ENCODE data around the gene SLC27A6.
"Not testable (repeated sequence)": the region's sequence is repeated elsewhere in the genome, so short reads cannot be mapped to it uniquely, and the experiment has no call there.

Gene SLC27A6

GRCh38 chr5:128965011-128965637 lies at the start of gene SLC27A6:
SLC27A6 (plus strand) TSS chr5:128965488; CDS start chr5:128966138, 650 bp downstream.
- peaks cover 11% of the 10 kb centered on the region for H3K9me3 Mint-ChIP-seq
- no peaks in the 10 kb centered on the region for H3K4me1 Mint-ChIP-seq
- DNase-seq (ENCODE audit: low spot score in 2 of 2) (no peak), ATAC-seq (replicated peaks; ENCODE audit: extremely low read depth, poor library complexity, severe bottlenecking) (no peak)
- H3K4me3 Mint-ChIP-seq: no peak within 1 kb of the TSS
- H3K27me3 Mint-ChIP-seq: peaks cover 7% of the 10 kb centered on the region
- no peak within 1 kb of the TSS for H3K27ac Mint-ChIP-seq (ENCODE audit: low read depth)
- no peaks in the 10 kb centered on the region for H3K36me3 Mint-ChIP-seq (ENCODE audit: insufficient read depth)

- no peak overlapping the region for H3K4me3 Mint-ChIP-seq
- no peaks in the 10 kb centered on the region for H3K9me3 Mint-ChIP-seq
- H3K27ac Mint-ChIP-seq (ENCODE audit: low read depth): no peak overlapping the region
- no peaks in the 10 kb centered on the region for H3K27me3 Mint-ChIP-seq
- H3K36me3 Mint-ChIP-seq (ENCODE audit: insufficient read depth): no peaks in the 10 kb centered on the region
- DNase-seq (ENCODE audit: low spot score in 2 of 2) (no peak), ATAC-seq (replicated peaks; ENCODE audit: extremely low read depth, poor library complexity, severe bottlenecking) (no peak)
- H3K4me1 Mint-ChIP-seq: no peaks in the 10 kb centered on the region
Observed at GRCh38 chr5:128919542-128919941, 45.7 kb upstream of the SLC27A6 start.

GRCh38 chr5:128920345-128921215 lies 44.7 kb upstream of the SLC27A6 start:
- no peak overlapping the region for H3K4me3 Mint-ChIP-seq
- no peaks in the 10 kb centered on the region for H3K27me3 Mint-ChIP-seq
- no peaks in the 10 kb centered on the region for H3K9me3 Mint-ChIP-seq

GRCh38 chr5:128924299-128924698 lies 41.0 kb upstream of the SLC27A6 start:
- Mint-ChIP-seq H3K4me3 (no peak overlapping the region), H3K9me3 (no peaks in the 10 kb centered on the region), H3K27me3 (peaks cover 9% of the 10 kb centered on the region), H3K27ac (ENCODE audit: low read depth) (no peak overlapping the region), H3K4me1 (no peaks in the 10 kb centered on the region), H3K36me3 (ENCODE audit: insufficient read depth) (no peaks in the 10 kb centered on the region)
- DNase-seq (ENCODE audit: low spot score in 2 of 2) (no peak), ATAC-seq (replicated peaks; ENCODE audit: extremely low read depth, poor library complexity, severe bottlenecking) (no peak)

More at GRCh38 chr5:128920345-128921215, 44.7 kb upstream of the SLC27A6 start:
- no peak overlapping the region for H3K27ac Mint-ChIP-seq (ENCODE audit: low read depth)
- no peak for ATAC-seq (replicated peaks; ENCODE audit: extremely low read depth, poor library complexity, severe bottlenecking)
- H3K36me3 Mint-ChIP-seq (ENCODE audit: insufficient read depth): no peaks in the 10 kb centered on the region
- H3K4me1 Mint-ChIP-seq: no peaks in the 10 kb centered on the region
- no peak for DNase-seq (ENCODE audit: low spot score in 2 of 2)

- Mint-ChIP-seq H3K4me1 (no peaks in the 10 kb centered on the region), H3K27ac (ENCODE audit: low read depth) (no peak overlapping the region), H3K9me3 (no peaks in the 10 kb centered on the region), H3K4me3 (no peak overlapping the region), H3K36me3 (ENCODE audit: insufficient read depth) (no peaks in the 10 kb centered on the region), H3K27me3 (peaks cover 9% of the 10 kb centered on the region)
- DNase-seq (ENCODE audit: low spot score in 2 of 2) (no peak), ATAC-seq (replicated peaks; ENCODE audit: extremely low read depth, poor library complexity, severe bottlenecking) (no peak)
Observed at GRCh38 chr5:128925973-128926372, 39.3 kb upstream of the SLC27A6 start.

GRCh38 chr5:128927644-128928043 lies 37.6 kb upstream of the SLC27A6 start:
- peaks cover 9% of the 10 kb centered on the region for H3K27me3 Mint-ChIP-seq
- no peaks in the 10 kb centered on the region for H3K4me1 Mint-ChIP-seq
- ATAC-seq (replicated peaks; ENCODE audit: extremely low read depth, poor library complexity, severe bottlenecking) (no peak), DNase-seq (ENCODE audit: low spot score in 2 of 2) (no peak)
- no peaks in the 10 kb centered on the region for H3K9me3 Mint-ChIP-seq
- H3K4me3 Mint-ChIP-seq: no peak overlapping the region
- H3K36me3 Mint-ChIP-seq (ENCODE audit: insufficient read depth): no peaks in the 10 kb centered on the region
- no peak overlapping the region for H3K27ac Mint-ChIP-seq (ENCODE audit: low read depth)

GRCh38 chr5:128932232-128932631 lies 33.1 kb upstream of the SLC27A6 start:
- not testable (repeated sequence) for H3K9me3 Mint-ChIP-seq; H3K4me1 Mint-ChIP-seq; ATAC-seq (replicated peaks; ENCODE audit: extremely low read depth, poor library complexity, severe bottlenecking); H3K27me3 Mint-ChIP-seq; H3K4me3 Mint-ChIP-seq; H3K27ac Mint-ChIP-seq (ENCODE audit: low read depth); DNase-seq (ENCODE audit: low spot score in 2 of 2); H3K36me3 Mint-ChIP-seq (ENCODE audit: insufficient read depth)

- H3K27me3 Mint-ChIP-seq; H3K36me3 Mint-ChIP-seq (ENCODE audit: insufficient read depth); H3K27ac Mint-ChIP-seq (ENCODE audit: low read depth); H3K4me1 Mint-ChIP-seq; DNase-seq (ENCODE audit: low spot score in 2 of 2); H3K4me3 Mint-ChIP-seq; ATAC-seq (replicated peaks; ENCODE audit: extremely low read depth, poor library complexity, severe bottlenecking): not testable (repeated sequence)
- H3K9me3 Mint-ChIP-seq: peaks cover 14% of the 10 kb centered on the region
Observed at GRCh38 chr5:128943100-128943499, 22.2 kb upstream of the SLC27A6 start.

- Mint-ChIP-seq H3K27me3 (no peaks in the 10 kb centered on the region), H3K9me3 (peaks cover 8% of the 10 kb centered on the region), H3K4me1 (no peaks in the 10 kb centered on the region), H3K36me3 (ENCODE audit: insufficient read depth) (no peaks in the 10 kb centered on the region), H3K4me3 (no peak overlapping the region), H3K27ac (ENCODE audit: low read depth) (no peak overlapping the region)
- no peak for ATAC-seq (replicated peaks; ENCODE audit: extremely low read depth, poor library complexity, severe bottlenecking)
- DNase-seq (ENCODE audit: low spot score in 2 of 2): no peak
Observed at GRCh38 chr5:128949847-128950546, 15.3 kb upstream of the SLC27A6 start.

- DNase-seq (ENCODE audit: low spot score in 2 of 2); H3K4me3 Mint-ChIP-seq; H3K9me3 Mint-ChIP-seq; H3K4me1 Mint-ChIP-seq; H3K27ac Mint-ChIP-seq (ENCODE audit: low read depth); ATAC-seq (replicated peaks; ENCODE audit: extremely low read depth, poor library complexity, severe bottlenecking); H3K36me3 Mint-ChIP-seq (ENCODE audit: insufficient read depth); H3K27me3 Mint-ChIP-seq: not testable (repeated sequence)
Observed at GRCh38 chr5:128951301-128951700, 14.0 kb upstream of the SLC27A6 start.

GRCh38 chr5:128956164-128956563 lies 9.1 kb upstream of the SLC27A6 start:
- Mint-ChIP-seq H3K27me3 (no peaks in the 10 kb centered on the region), H3K9me3 (peaks cover 15% of the 10 kb centered on the region), H3K4me1 (no peaks in the 10 kb centered on the region), H3K36me3 (ENCODE audit: insufficient read depth) (no peaks in the 10 kb centered on the region), H3K27ac (ENCODE audit: low read depth) (no peak overlapping the region), H3K4me3 (no peak overlapping the region)
- no peak for ATAC-seq (replicated peaks; ENCODE audit: extremely low read depth, poor library complexity, severe bottlenecking)
- DNase-seq (ENCODE audit: low spot score in 2 of 2): no peak

- Mint-ChIP-seq H3K27me3 (peaks cover 7% of the 10 kb centered on the region), H3K36me3 (ENCODE audit: insufficient read depth) (no peaks in the 10 kb centered on the region), H3K4me3 (no peak overlapping the region), H3K9me3 (peaks cover 19% of the 10 kb centered on the region), H3K27ac (ENCODE audit: low read depth) (no peak overlapping the region), H3K4me1 (no peaks in the 10 kb centered on the region)
- ATAC-seq (replicated peaks; ENCODE audit: extremely low read depth, poor library complexity, severe bottlenecking) (no peak), DNase-seq (ENCODE audit: low spot score in 2 of 2) (no peak)
Observed at GRCh38 chr5:128962211-128962610, 3.1 kb upstream of the SLC27A6 start.

Data from central memory CD8-positive, alpha-beta T cell (primary cell).